ENCODE data around the gene TMA7B.

TMA7B gene

DNA sequence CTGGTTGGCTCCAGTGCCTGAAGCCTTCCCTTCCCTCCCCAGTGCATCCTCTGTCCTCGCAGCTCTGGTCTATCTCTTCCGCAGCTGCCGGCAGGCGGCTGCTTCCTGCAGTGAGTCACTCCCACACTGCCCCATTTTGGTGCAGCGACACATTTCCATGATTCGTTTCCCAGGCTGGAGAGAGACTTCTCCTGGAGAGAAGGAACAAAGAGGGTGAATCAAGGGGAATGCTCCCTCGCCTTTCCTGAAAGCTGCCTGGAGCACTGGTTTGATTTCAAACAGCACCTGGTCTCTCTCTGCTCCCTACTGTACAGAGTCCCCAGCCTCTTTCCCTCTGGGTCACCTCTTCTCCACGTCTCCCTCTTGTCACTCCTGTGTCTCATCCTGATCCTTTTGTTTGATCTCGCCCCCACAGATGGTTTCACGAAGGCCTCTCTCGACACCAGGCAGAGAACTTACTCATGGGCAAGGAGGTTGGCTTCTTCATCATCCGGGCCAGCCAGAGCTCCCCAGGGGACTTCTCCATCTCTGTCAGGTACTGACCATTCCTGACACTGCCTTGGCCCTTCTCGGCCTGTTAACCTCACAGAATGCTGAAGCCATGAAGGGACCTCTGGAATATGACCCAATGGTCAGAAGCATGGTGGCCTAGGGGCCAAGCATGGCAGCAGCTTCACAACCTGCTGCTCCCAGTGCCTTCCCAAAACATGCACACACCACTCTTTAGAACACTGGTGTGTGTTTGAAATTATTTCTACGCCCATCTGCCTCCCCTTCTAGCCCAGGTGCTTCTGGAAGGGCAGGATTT is at the start of gene TMA7B:
Gene TMA7B, plus strand, starts transcription at position 758 of the 808 bp plus-strand sequence. CDS start 3,978 bp downstream, outside the sequence.
- H3K27ac ChIP-seq, result no peak within 1 kb of the TSS
- TF ChIP-seq ZFX (IDR thresholded peaks at IDR 0.05; ENCODE audit: borderline replicate concordance), result no peak
- TF ChIP-seq, protein P1, sequence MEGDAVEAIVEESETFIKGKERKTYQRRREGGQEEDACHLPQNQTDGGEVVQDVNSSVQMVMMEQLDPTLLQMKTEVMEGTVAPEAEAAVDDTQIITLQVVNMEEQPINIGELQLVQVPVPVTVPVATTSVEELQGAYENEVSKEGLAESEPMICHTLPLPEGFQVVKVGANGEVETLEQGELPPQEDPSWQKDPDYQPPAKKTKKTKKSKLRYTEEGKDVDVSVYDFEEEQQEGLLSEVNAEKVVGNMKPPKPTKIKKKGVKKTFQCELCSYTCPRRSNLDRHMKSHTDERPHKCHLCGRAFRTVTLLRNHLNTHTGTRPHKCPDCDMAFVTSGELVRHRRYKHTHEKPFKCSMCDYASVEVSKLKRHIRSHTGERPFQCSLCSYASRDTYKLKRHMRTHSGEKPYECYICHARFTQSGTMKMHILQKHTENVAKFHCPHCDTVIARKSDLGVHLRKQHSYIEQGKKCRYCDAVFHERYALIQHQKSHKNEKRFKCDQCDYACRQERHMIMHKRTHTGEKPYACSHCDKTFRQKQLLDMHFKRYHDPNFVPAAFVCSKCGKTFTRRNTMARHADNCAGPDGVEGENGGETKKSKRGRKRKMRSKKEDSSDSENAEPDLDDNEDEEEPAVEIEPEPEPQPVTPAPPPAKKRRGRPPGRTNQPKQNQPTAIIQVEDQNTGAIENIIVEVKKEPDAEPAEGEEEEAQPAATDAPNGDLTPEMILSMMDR (IDR thresholded peaks at IDR 0.05), result no peak

GRCh38 chr22:39910876-39911613 is 49.2 kb upstream of the TMA7B start:
- no peak overlapping the region for H3K27ac ChIP-seq
- TF ChIP-seq ZFX (IDR thresholded peaks at IDR 0.05; ENCODE audit: borderline replicate concordance), result no peak
- TF ChIP-seq, protein P1 (IDR thresholded peaks at IDR 0.05), result no peak

DNA sequence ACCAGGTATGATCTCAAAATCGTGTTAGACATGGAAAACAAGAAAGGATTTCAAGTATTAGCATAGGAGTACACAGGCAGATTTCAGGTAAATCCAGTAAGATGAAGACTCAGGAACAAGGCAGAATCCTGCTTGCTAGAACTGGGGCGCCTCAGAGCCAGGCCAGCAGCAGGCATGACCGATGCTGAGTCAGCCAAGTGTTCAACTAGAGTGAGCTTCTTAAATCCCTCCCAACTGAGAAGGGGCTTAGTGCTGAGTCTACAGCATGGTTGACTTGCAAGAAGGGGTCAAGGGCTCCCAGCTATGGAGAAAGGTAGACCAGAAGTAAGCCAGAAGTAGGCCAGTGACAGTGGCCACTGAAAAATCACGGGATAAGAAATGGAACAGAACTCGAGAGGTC is 46.9 kb upstream of the TMA7B start:
- TF ChIP-seq ZFX (IDR thresholded peaks at IDR 0.05; ENCODE audit: borderline replicate concordance), result no peak
- TF ChIP-seq, protein P1 (IDR thresholded peaks at IDR 0.05), result no peak
- H3K27ac ChIP-seq, result no peak overlapping the region

DNA sequence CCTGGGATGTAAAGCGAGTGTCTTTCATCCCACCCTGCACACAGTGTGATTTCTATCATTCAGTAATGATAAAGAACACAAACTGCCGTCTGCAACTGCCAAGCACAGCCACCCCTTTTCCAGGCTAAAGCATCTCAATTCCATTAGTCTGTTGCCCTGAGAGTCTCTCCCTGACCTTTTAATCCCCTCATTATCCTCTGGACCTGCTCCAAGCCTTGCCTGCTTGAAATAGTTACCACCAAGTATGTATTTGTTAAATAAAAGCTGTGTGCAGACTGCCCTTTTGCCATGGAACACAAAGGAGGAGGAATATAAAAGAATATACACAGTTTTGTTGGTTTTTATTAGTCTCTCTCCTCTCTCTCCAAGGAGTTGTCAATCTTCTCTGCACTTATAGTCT is 46.3 kb upstream of the TMA7B start:
- TF ChIP-seq ZFX (IDR thresholded peaks at IDR 0.05; ENCODE audit: borderline replicate concordance), result no peak
- TF ChIP-seq, protein P1 (IDR thresholded peaks at IDR 0.05), result no peak
- H3K27ac ChIP-seq, result no peak overlapping the region

GRCh38 chr22:39914584-39914983 is 45.6 kb upstream of the TMA7B start:
- no peak overlapping the region for H3K27ac ChIP-seq
- TF ChIP-seq, protein P1 (IDR thresholded peaks at IDR 0.05), result no peak

- TF ChIP-seq ZFX (IDR thresholded peaks at IDR 0.05; ENCODE audit: borderline replicate concordance), result no peak
- TF ChIP-seq, protein P1 (IDR thresholded peaks at IDR 0.05), result no peak
- H3K27ac ChIP-seq, result no peak overlapping the region
Observed at GRCh38 chr22:39915295-39915726, 44.9 kb upstream of the TMA7B start.

GRCh38 chr22:39916496-39916895 is 43.7 kb upstream of the TMA7B start:
- no peak overlapping the region for H3K27ac ChIP-seq
- no peak for TF ChIP-seq ZFX (IDR thresholded peaks at IDR 0.05; ENCODE audit: borderline replicate concordance)
- TF ChIP-seq, protein P1 (IDR thresholded peaks at IDR 0.05), result no peak
